Measurements from ENCODE around the gene MDK.

GRCh38 chr11:46385169-46386004 is 3.9 kb downstream of the MDK start:
- TF ChIP-seq SPI1 (IDR thresholded peaks at IDR 0.05; ENCODE audit: low read depth, low read length), result no peak
- TF ChIP-seq POLR2A (IDR thresholded peaks at IDR 0.05; ENCODE audit: low read depth, low read length), result no peak
- TF ChIP-seq POLR2AphosphoS5 (IDR thresholded peaks at IDR 0.05; ENCODE audit: low read depth, low read length), result no peak
- TF ChIP-seq TAF1 (IDR thresholded peaks at IDR 0.05; ENCODE audit: low read depth, low read length), result no peak
- TF ChIP-seq PAX5 (IDR thresholded peaks at IDR 0.05; ENCODE audit: insufficient read depth, low read length, severe bottlenecking), result no peak
